ENCODE measurements around the gene ADAM17.

Gene ADAM17

DNA sequence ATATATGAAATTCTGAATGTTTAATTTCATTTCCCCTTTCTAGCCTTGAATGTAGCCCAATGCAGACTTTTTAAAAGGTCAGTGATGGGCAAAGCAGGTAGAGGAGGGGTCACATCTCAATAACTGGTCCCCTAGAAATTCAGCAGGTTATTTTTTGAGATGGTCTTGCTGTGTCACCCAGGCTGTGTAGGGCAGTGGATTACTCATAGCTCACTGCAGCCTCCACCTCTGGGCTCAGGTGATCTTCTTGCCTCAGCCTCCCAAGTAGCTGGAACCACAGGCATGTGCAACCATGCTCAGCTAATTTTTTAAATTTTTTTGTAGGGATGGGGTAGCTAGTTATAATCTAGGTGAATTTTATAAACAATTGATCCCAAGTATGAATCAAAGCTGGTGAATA is 72.5 kb downstream of the ADAM17 start:
- no peak overlapping the region for H3K9ac ChIP-seq (ENCODE audit: low read length)
- H3K36me3 ChIP-seq (ENCODE audit: control insufficient read depth, insufficient read depth, low read length, severe bottlenecking), result peaks cover 92% of the 10 kb centered on the region
- DNase-seq (ENCODE audit: low read depth), result no peak
- H3K4me3 ChIP-seq (ENCODE audit: low read length), result no peak overlapping the region
- H3K4me1 ChIP-seq (ENCODE audit: control insufficient read depth, insufficient read depth, low read length), result peaks cover 8% of the 10 kb centered on the region
- no peaks in the 10 kb centered on the region for H3K27me3 ChIP-seq (replicated peaks; ENCODE audit: control insufficient read depth, insufficient read depth, low read length)
- no peaks in the 10 kb centered on the region for H3K9me3 ChIP-seq (ENCODE audit: control insufficient read depth, low read length)

GRCh38 chr2:9480157-9480556 is 75.5 kb downstream of the ADAM17 start:
- H3K9ac ChIP-seq (ENCODE audit: low read length), result no peak overlapping the region
- DNase-seq (ENCODE audit: low read depth), result no peak
- no peak overlapping the region for H3K4me3 ChIP-seq (ENCODE audit: low read length)
- peaks cover 22% of the 10 kb centered on the region for H3K4me1 ChIP-seq (ENCODE audit: control insufficient read depth, insufficient read depth, low read length)
- H3K36me3 ChIP-seq (ENCODE audit: control insufficient read depth, insufficient read depth, low read length, severe bottlenecking), result peaks cover 77% of the 10 kb centered on the region
- H3K27me3 ChIP-seq (replicated peaks; ENCODE audit: control insufficient read depth, insufficient read depth, low read length), result no peaks in the 10 kb centered on the region
- H3K9me3 ChIP-seq (ENCODE audit: control insufficient read depth, low read length), result no peaks in the 10 kb centered on the region

- Histone ChIP-seq H3K27me3 (replicated peaks; ENCODE audit: control insufficient read depth, insufficient read depth, low read length) (no peaks in the 10 kb centered on the region), H3K4me3 (ENCODE audit: low read length) (no peak overlapping the region), H3K9me3 (ENCODE audit: control insufficient read depth, low read length) (no peaks in the 10 kb centered on the region), H3K9ac (ENCODE audit: low read length) (no peak overlapping the region), H3K36me3 (ENCODE audit: control insufficient read depth, insufficient read depth, low read length, severe bottlenecking) (peaks cover 61% of the 10 kb centered on the region), H3K4me1 (ENCODE audit: control insufficient read depth, insufficient read depth, low read length) (peaks cover 24% of the 10 kb centered on the region)
- no peak for DNase-seq (ENCODE audit: low read depth)
Measured at GRCh38 chr2:9478526-9478925, 77.1 kb downstream of the ADAM17 start.

GRCh38 chr2:9477914-9478313 is 77.7 kb downstream of the ADAM17 start:
- peaks cover 55% of the 10 kb centered on the region for H3K36me3 ChIP-seq (ENCODE audit: control insufficient read depth, insufficient read depth, low read length, severe bottlenecking)
- no peak for DNase-seq (ENCODE audit: low read depth)
- no peaks in the 10 kb centered on the region for H3K27me3 ChIP-seq (replicated peaks; ENCODE audit: control insufficient read depth, insufficient read depth, low read length)
- no peak overlapping the region for H3K9ac ChIP-seq (ENCODE audit: low read length)
- no peaks in the 10 kb centered on the region for H3K9me3 ChIP-seq (ENCODE audit: control insufficient read depth, low read length)
- peaks cover 24% of the 10 kb centered on the region for H3K4me1 ChIP-seq (ENCODE audit: control insufficient read depth, insufficient read depth, low read length)
- H3K4me3 ChIP-seq (ENCODE audit: low read length), result no peak overlapping the region

- H3K4me3 ChIP-seq (ENCODE audit: low read length), result peak within 1 kb of the TSS; percentile 85
- H3K9me3 ChIP-seq (ENCODE audit: control insufficient read depth, low read length), result no peaks in the 10 kb centered on the region
- H3K36me3 ChIP-seq (ENCODE audit: control insufficient read depth, insufficient read depth, low read length, severe bottlenecking), result peaks cover 38% of the 10 kb centered on the region
- DNase-seq (ENCODE audit: low read depth), result peak; percentile 81
- H3K9ac ChIP-seq (ENCODE audit: low read length), result peak within 1 kb of the TSS; percentile 90
- H3K4me1 ChIP-seq (ENCODE audit: control insufficient read depth, insufficient read depth, low read length), result peaks cover 24% of the 10 kb centered on the region
- no peaks in the 10 kb centered on the region for H3K27me3 ChIP-seq (replicated peaks; ENCODE audit: control insufficient read depth, insufficient read depth, low read length)
Measured at GRCh38 chr2:9474361-9475057, 81.1 kb downstream of the ADAM17 start, which contains the start of gene IAH1. Gene IAH1, plus strand, starts transcription at chr2:9474551. Its CDS starts 16 bp downstream, at chr2:9474567.

GRCh38 chr2:9473985-9474360 is 81.7 kb downstream of the ADAM17 start:
- DNase-seq (ENCODE audit: low read depth), result no peak
- no peaks in the 10 kb centered on the region for H3K9me3 ChIP-seq (ENCODE audit: control insufficient read depth, low read length)
- H3K36me3 ChIP-seq (ENCODE audit: control insufficient read depth, insufficient read depth, low read length, severe bottlenecking), result peaks cover 40% of the 10 kb centered on the region

GRCh38 chr2:9473308-9473984 is 82.2 kb downstream of the ADAM17 start:
- Histone ChIP-seq H3K4me3 (ENCODE audit: low read length) (peak overlapping the region; percentile 85), H3K9me3 (ENCODE audit: control insufficient read depth, low read length) (no peaks in the 10 kb centered on the region), H3K27me3 (replicated peaks; ENCODE audit: control insufficient read depth, insufficient read depth, low read length) (no peaks in the 10 kb centered on the region), H3K4me1 (ENCODE audit: control insufficient read depth, insufficient read depth, low read length) (peaks cover 21% of the 10 kb centered on the region), H3K36me3 (ENCODE audit: control insufficient read depth, insufficient read depth, low read length, severe bottlenecking) (peaks cover 38% of the 10 kb centered on the region), H3K9ac (ENCODE audit: low read length) (peak overlapping the region; percentile 90)
- DNase-seq (ENCODE audit: low read depth), result no peak

More at GRCh38 chr2:9473985-9474360, 81.7 kb downstream of the ADAM17 start:
- Histone ChIP-seq H3K4me3 (ENCODE audit: low read length) (peak overlapping the region; percentile 85), H3K4me1 (ENCODE audit: control insufficient read depth, insufficient read depth, low read length) (peaks cover 24% of the 10 kb centered on the region), H3K9ac (ENCODE audit: low read length) (peak overlapping the region; percentile 90), H3K27me3 (replicated peaks; ENCODE audit: control insufficient read depth, insufficient read depth, low read length) (no peaks in the 10 kb centered on the region)

GRCh38 chr2:9472511-9472910 is 83.1 kb downstream of the ADAM17 start:
- Histone ChIP-seq H3K9me3 (ENCODE audit: control insufficient read depth, low read length) (no peaks in the 10 kb centered on the region), H3K4me3 (ENCODE audit: low read length) (no peak overlapping the region), H3K4me1 (ENCODE audit: control insufficient read depth, insufficient read depth, low read length) (peaks cover 15% of the 10 kb centered on the region), H3K9ac (ENCODE audit: low read length) (no peak overlapping the region), H3K36me3 (ENCODE audit: control insufficient read depth, insufficient read depth, low read length, severe bottlenecking) (peaks cover 36% of the 10 kb centered on the region), H3K27me3 (replicated peaks; ENCODE audit: control insufficient read depth, insufficient read depth, low read length) (no peaks in the 10 kb centered on the region)
- no peak for DNase-seq (ENCODE audit: low read depth)

- H3K4me3 ChIP-seq (ENCODE audit: low read length), result no peak overlapping the region
- no peaks in the 10 kb centered on the region for H3K27me3 ChIP-seq (replicated peaks; ENCODE audit: control insufficient read depth, insufficient read depth, low read length)
- no peak for DNase-seq (ENCODE audit: low read depth)
- no peak overlapping the region for H3K9ac ChIP-seq (ENCODE audit: low read length)
- peaks cover 25% of the 10 kb centered on the region for H3K36me3 ChIP-seq (ENCODE audit: control insufficient read depth, insufficient read depth, low read length, severe bottlenecking)
- H3K4me1 ChIP-seq (ENCODE audit: control insufficient read depth, insufficient read depth, low read length), result peaks cover 12% of the 10 kb centered on the region
- no peaks in the 10 kb centered on the region for H3K9me3 ChIP-seq (ENCODE audit: control insufficient read depth, low read length)
Measured at GRCh38 chr2:9471206-9471605, 84.4 kb downstream of the ADAM17 start.

- Histone ChIP-seq H3K9me3 (ENCODE audit: control insufficient read depth, low read length) (no peaks in the 10 kb centered on the region), H3K9ac (ENCODE audit: low read length) (no peak overlapping the region), H3K36me3 (ENCODE audit: control insufficient read depth, insufficient read depth, low read length, severe bottlenecking) (peaks cover 47% of the 10 kb centered on the region), H3K4me1 (ENCODE audit: control insufficient read depth, insufficient read depth, low read length) (no peaks in the 10 kb centered on the region), H3K27me3 (replicated peaks; ENCODE audit: control insufficient read depth, insufficient read depth, low read length) (no peaks in the 10 kb centered on the region), H3K4me3 (ENCODE audit: low read length) (no peak overlapping the region)
- no peak for DNase-seq (ENCODE audit: low read depth)
Measured at GRCh38 chr2:9467687-9468086, 87.9 kb downstream of the ADAM17 start.

DNA sequence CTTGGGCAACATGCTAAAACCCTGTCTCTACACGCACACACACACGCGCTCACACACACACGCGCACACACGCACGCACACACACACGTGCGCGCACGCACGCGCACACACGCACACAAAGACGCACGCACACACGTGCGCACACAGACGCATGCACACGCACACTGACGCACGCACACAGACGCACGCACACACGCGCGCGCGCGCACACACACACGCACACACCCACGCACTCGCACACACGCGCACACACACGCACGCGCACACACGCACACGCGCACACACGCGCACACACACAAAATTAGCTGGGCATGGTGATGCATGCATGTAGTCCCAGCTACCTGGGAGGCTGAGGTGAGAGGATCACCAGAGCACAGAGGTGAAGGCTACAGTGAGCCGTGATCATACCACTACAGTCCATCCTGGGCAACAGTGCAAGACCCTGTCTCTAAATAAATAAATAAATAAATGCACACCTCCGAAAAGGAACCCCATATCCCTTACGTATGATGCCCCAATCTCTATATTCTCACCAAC is 89.4 kb downstream of the ADAM17 start:
- no peak for DNase-seq (ENCODE audit: low read depth)
- peaks cover 44% of the 10 kb centered on the region for H3K36me3 ChIP-seq (ENCODE audit: control insufficient read depth, insufficient read depth, low read length, severe bottlenecking)

More for the DNA sequence above, 89.4 kb downstream of the ADAM17 start:
- no peaks in the 10 kb centered on the region for H3K27me3 ChIP-seq (replicated peaks; ENCODE audit: control insufficient read depth, insufficient read depth, low read length)
- H3K4me1 ChIP-seq (ENCODE audit: control insufficient read depth, insufficient read depth, low read length), result no peaks in the 10 kb centered on the region
- no peak overlapping the region for H3K9ac ChIP-seq (ENCODE audit: low read length)
- no peaks in the 10 kb centered on the region for H3K9me3 ChIP-seq (ENCODE audit: control insufficient read depth, low read length)
- no peak overlapping the region for H3K4me3 ChIP-seq (ENCODE audit: low read length)
